Measurements from ENCODE around the gene CCDC183. TPM values are rescaled to one million over a fixed set of nuclear protein-coding genes. Genes with fewer than 3 reads are reported as not detected.

Gene CCDC183
- total RNA-seq = 0.42 TPM in 1 of 2 replicates, not detected in the other

DNA sequence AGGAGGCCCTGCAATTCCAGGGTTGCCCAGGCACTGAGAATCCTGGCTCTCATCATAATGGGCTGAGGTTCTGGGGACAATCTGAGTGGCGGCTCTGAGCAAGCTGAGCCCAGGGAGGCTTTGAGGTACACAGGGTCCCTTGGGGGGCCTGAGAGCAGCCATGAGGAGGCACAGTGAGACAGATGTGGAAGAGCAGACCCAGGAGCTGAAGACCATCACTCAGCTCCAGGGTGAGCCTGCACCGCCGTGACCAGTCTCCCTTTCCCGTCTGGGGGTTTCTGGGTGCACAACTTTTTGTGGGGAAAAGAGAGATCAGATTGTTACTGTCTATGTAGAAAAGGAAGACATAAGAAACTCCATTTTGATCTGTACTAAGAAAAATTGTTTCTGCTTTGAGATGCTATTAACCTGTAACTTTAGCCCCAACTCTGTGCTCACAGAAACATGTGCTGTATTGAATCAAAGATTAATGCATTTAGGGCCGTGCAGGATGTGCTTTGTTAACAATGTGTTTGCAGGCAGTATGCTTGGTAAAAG, at the start of gene CCDC183:
Gene CCDC183, plus strand, starts transcription at position 101 of the 537 bp plus-strand sequence. Its CDS starts 60 bp downstream, at position 161.

DNA sequence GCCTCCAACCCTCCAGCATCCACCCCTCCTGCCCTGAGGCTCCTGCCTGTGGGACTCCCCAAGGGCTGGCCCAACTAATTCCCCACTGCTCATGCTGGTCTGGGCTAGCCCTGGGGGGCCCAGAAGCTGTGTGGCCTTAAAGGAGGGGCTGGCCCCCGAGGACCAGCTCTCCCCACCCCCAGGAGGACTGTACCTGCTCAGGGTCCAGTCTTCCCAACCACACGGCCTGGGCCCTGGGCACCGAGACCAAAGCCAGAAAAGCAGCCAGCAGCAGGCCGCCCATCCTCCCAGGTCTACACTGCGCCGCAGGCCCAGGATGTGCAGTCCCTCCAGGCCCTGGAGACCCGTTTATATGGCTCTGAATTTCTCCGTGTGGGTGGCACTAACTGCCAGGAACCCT, 47.9 kb upstream of the CCDC183 start, which contains the start of gene LCN6:
Gene LCN6, minus strand, starts transcription at position 325 of the 400 bp plus-strand sequence. Its CDS starts 42 bp downstream, at position 283.

DNA sequence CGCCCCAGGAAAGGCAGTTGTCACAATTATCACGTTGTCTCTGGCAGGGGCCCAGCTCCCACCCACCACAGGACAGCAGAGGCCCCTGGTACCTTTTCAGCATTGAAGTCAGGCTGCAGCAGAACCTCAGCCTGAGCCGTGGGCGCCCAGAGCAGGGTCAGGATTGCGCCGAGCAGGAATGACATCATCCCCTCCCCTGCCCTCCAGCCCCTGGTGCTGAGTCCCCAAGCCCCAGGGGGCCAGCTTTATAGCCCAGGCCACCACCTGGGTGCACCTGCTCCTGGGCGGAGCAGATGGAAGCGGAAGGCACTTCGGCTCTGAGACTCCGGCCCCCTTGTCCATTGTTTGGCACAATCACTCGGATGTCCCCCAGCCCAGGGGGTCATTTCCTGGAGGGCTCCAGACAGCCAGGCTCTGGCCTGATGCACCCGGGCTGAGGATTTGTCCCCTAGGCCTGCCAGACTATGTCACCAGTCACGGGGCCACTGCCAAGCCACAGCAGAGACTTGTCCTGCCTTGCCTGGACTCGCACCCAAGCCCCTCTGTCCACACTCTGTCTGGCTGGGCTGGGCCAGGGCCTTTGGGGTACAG, 31.7 kb upstream of the CCDC183 start, which contains the start of gene LCN15:
Gene LCN15, minus strand, starts transcription at position 218 of the 591 bp plus-strand sequence. Its CDS starts 30 bp downstream, at position 188.

DNA sequence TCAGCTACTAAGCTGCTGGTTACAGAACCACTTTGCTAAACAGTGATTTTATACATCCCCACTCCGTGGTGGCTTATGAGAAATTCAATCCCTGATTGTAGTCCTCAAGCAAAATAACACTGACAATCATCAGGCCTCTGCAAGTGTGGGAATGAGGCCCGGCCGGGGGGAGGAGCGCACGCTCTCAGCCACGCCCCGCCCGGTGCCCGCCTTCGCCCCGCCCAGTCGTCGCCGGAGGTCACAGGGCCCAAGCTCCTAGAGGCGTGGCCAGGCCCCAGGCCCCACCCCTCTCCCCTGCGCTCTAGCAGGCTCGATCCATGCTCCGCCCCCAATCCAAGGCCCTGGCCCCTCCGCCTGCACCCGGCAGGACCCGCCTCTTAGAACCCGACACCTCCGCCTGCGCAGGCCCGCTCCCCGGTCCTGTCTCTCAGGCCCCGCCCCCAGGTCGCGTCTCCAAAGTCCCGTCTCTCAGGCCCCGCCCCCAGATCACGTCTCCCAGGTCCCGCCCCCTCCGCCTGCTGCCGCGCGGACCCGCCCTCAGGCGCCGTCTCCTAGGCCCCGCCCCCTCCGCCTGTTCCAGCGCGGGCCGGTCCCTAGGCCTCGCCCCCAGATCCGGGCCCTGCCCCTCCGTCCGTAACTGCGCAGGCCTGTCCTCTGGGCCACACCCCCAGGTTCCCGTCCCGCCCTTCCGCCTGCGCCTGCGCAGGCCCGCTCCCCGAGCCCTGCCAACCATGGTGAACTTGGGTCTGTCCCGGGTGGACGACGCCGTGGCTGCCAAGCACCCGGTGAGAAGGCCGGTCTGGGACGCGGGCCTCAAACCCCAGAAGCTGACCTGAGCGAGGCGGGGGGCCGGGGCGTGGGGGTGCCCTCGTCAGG, 5.3 kb upstream of the CCDC183 start, which contains the start of gene TMEM141:
Gene TMEM141, plus strand, starts transcription at position 705 of the 876 bp plus-strand sequence. Its CDS starts 27 bp downstream, at position 732.

DNA sequence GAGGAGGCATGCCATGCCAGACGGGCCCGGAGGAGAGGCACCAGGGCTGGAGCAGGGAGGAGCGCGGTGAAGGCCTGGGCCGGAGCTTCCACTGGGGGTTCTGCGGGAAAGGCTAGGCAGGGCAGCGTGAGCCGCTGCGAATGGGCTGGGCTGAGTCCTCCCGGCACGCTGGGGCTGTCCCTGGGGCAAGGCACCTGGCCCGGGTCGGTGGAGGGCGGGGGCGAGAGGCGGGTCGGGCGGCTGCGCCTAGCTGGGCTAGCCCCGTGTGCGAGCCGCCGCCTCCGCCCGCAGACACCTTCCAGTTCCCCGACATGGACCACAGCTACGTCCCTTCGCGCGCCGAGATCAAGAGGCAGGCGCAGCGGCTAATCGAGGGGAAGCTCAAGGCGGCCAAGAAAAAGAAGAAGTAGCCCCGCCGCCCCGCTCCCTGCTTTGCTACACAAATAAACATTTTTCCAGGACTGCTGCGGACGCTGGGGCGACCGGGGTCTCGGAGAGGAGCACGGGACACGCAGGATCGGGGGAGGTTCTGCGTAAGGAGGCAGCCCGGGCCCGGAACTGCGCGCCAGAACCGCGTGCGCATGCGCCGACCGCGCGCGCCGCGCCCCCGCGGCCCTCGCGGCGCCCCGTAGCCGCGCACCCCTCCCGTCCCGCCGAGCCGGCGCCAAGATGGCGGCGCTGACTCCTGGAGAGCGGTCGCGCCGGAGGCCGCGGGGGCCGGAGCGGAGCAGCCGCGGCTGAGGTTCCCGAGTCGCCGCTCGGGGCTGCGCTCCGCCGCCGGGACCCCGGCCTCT, 11.3 kb downstream of the CCDC183 start, which contains the start of gene RABL6:
Gene RABL6, plus strand, starts transcription at position 668 of the 794 bp plus-strand sequence. CDS start 249 bp downstream, outside the sequence.

DNA sequence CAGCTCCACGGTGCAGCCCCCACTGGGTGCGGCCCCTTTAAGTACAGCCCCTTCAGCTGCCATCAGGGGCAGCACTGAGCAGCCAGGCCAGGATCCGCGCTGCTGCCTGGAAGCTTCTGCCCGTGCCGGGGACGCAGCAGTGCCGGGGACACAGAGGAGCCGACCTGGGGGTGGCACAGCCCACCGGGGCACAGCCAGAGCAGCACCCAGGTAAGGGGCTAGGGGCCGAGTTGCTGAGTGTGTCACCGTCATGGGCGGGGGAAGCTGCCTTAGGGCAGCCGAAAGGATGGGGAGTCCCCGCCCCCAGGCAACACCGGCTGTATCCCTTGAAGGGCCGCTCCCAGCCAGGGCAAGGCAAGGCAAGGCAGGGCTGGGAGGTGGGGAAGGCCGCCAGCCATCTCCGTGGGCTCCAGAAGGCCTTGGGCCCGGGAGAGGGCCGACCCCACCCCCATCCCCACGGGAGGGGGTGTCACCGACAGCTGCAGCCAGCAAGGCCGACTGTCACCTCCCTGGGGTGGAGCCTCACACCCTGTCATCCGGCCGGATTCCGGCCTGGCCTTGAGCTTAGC, 46.3 kb downstream of the CCDC183 start, which contains the start of gene AJM1:
Gene AJM1, plus strand, starts transcription at position 99 of the 569 bp plus-strand sequence. CDS start 1,937 bp downstream, outside the sequence.

DNA sequence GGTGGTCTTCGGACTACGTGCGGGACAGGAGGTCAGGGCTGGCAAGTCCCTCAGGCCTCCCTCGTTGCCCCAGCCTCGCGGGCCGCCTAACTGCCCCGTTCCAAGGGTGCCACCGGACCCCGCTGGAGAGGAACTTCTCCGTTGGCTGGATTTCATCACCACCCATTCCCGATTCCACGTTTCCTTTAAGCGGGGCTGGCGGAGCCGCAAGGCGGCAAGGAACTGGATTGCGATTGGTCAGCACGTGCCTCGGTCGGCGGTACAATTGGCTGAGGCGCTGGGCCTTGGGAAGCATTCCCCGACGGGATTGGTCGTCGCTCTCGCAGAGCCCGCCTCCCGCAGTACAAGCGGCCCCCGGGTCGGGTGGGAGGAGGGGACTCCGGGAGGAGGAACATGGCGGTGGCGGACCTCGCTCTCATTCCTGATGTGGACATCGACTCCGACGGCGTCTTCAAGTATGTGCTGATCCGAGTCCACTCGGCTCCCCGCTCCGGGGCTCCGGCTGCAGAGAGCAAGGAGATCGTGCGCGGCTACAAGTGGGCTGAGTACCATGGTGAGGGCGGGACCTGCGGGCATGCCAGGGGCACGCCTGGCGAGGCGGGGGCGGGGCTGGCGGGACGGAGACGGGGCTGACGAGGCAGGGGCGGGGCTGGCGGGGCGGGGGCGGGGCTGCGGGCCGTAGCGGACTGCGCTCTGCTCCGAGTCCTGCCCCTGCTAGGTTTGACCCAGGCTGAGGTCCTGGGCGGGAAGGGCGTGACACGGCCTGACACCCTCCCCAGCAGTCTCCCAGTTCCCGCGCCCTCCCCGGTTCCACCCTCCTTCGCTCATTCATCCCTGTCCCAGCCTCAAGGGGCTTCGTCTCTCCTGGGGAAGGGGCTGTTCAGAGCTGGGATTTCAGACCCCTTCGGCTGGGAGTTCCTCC, 53.2 kb downstream of the CCDC183 start, which contains the start of gene PHPT1:
Gene PHPT1, plus strand, starts transcription at position 372 of the 922 bp plus-strand sequence. Its CDS starts 22 bp downstream, at position 394.

DNA sequence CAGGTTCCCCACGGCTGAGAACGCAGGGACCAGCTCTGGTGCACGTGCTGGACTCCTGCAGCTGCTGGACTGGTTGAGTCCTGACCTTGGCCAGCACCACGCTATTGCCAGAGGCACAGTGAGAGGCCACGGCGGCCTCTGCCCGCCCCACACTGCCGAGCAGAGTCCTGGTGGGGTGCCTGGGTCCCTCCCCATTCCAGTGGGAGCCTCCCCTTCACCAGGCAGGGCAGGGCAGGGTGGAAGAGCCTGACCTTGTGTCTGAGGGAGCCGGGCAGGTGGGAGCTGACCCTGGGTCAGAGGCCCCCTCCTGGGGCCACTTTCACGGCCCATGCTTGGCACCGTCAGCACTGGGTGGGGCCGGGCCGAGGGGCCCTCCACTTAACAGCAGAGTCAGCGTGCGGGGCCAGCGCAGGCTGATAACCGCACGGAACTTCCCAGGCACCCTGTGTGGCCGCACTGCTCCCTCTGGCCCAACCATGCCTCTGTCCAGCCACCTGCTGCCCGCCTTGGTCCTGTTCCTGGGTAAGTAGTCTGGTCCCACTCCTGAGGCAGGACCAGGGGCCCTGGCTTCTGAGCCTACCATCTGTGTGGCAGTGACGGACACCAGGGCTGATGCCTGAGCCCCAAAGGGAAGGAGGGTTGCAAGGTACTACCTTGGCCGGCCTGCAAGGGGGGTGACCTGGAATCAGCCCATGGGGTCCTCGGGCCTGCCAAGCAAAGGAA, 56.0 kb downstream of the CCDC183 start, which contains the start of gene MAMDC4:
Gene MAMDC4, plus strand, starts transcription at position 406 of the 723 bp plus-strand sequence. Its CDS starts 71 bp downstream, at position 477.

Other genes starting within 250 kb of the CCDC183 start
- gene EGFL7, start 133.4 kb upstream of the CCDC183 start, total RNA-seq = 27.7 and 28.8 TPM in 2 replicates
- 36.9 and 56.4 TPM in 2 replicates for gene AGPAT2, start 108.9 kb upstream of the CCDC183 start, total RNA-seq
- gene DIPK1B, start 83.8 kb upstream of the CCDC183 start, total RNA-seq = 5.3 and 5.5 TPM in 2 replicates
- gene LCN10, start 53.4 kb upstream of the CCDC183 start, total RNA-seq = not detected in 2 replicates
- not detected in 2 replicates for gene LCN6, start 47.8 kb upstream of the CCDC183 start, total RNA-seq
- not detected in 2 replicates for gene LCN8, start 38.1 kb upstream of the CCDC183 start, total RNA-seq
- not detected in 2 replicates for gene LCN15, start 31.8 kb upstream of the CCDC183 start, total RNA-seq
- gene TMEM141, start 5.0 kb upstream of the CCDC183 start, total RNA-seq = 163 and 200 TPM in 2 replicates
- 86.5 and 106 TPM in 2 replicates for gene RABL6, start 11.6 kb downstream of the CCDC183 start, total RNA-seq
- gene AJM1, start 46.1 kb downstream of the CCDC183 start, total RNA-seq = 1.8 and 2.0 TPM in 2 replicates
- 109 and 144 TPM in 2 replicates for gene PHPT1, start 53.1 kb downstream of the CCDC183 start, total RNA-seq
- gene MAMDC4, start 56.0 kb downstream of the CCDC183 start, total RNA-seq = 0.74 and 1.4 TPM in 2 replicates
- 341 and 351 TPM in 2 replicates for gene EDF1, start 70.0 kb downstream of the CCDC183 start, total RNA-seq
- 11.5 and 16.3 TPM in 2 replicates for gene TRAF2, start 90.2 kb downstream of the CCDC183 start, total RNA-seq
- gene FBXW5, start 148.4 kb downstream of the CCDC183 start, total RNA-seq = 147 and 164 TPM in 2 replicates
- not detected in 2 replicates for gene C8G, start 148.9 kb downstream of the CCDC183 start, total RNA-seq
- not detected in 2 replicates for gene LCN12, start 155.9 kb downstream of the CCDC183 start, total RNA-seq
- not detected in 2 replicates for gene PTGDS, start 181.2 kb downstream of the CCDC183 start, total RNA-seq
- gene LCNL1, start 186.7 kb downstream of the CCDC183 start, total RNA-seq = not detected in 2 replicates
- 50.9 and 69.2 TPM in 2 replicates for gene PAXX, start 196.1 kb downstream of the CCDC183 start, total RNA-seq
- 179 and 203 TPM in 2 replicates for gene CLIC3, start 200.2 kb downstream of the CCDC183 start, total RNA-seq
- gene ABCA2, start 231.9 kb downstream of the CCDC183 start, total RNA-seq = 11.9 and 15.6 TPM in 2 replicates
- not detected in 2 replicates for gene FUT7, start 235.8 kb downstream of the CCDC183 start, total RNA-seq
- gene NPDC1, start 249.8 kb downstream of the CCDC183 start, total RNA-seq = 36.7 and 39.0 TPM in 2 replicates